WTC11 (cell line): ENCODE data around the gene KDR.

Experiments
- CREB1 ChIP-seq: sonication (generic); formaldehyde crosslinking; IDR thresholded peaks from 2 replicates; pipeline ENCODE4 v1.8.0; 2023; ENCODE audit warnings: mild to moderate bottlenecking, missing genetic modification reagents
- HMGA2 ChIP-seq: fragments of 250-450 bp; sonication (Bioruptor Pico); IDR thresholded peaks from 2 replicates; pipeline ENCODE4 v1.4.0; 2021; ENCODE audit warnings: mild to moderate bottlenecking, moderate library complexity
- NR1H2 ChIP-seq: sonication (generic); formaldehyde crosslinking; IDR thresholded peaks from 2 replicates; pipeline ENCODE4 v1.9.0; 2021; ENCODE audit warnings: mild to moderate bottlenecking, moderate library complexity, missing genetic modification reagents
- NR2C2 ChIP-seq: sonication (generic); formaldehyde crosslinking; IDR thresholded peaks from 2 replicates; pipeline ENCODE4 v1.8.0; 2022; ENCODE audit warnings: mild to moderate bottlenecking, missing genetic modification reagents
- SP1 ChIP-seq: sonication (generic); formaldehyde crosslinking; conservative IDR thresholded peaks from 2 replicates; pipeline ENCODE4 v1.8.1; 2022; ENCODE audit warnings: missing genetic modification reagents
- TEAD1 ChIP-seq: sonication (generic); formaldehyde crosslinking; IDR thresholded peaks from 2 replicates; pipeline ENCODE4 v1.8.0; 2022; ENCODE audit warnings: mild to moderate bottlenecking, missing genetic modification reagents
- TEAD4 ChIP-seq: sonication (generic); formaldehyde crosslinking; IDR thresholded peaks from 2 replicates; pipeline ENCODE4 v1.8.0; 2022; ENCODE audit warnings: mild to moderate bottlenecking, missing genetic modification reagents
- TF ChIP-seq, protein P1 (sequence below): fragments of 200-600 bp; IDR thresholded peaks from 2 replicates; pipeline ENCODE4 v1.8.0; 2022; ENCODE audit warnings: antibody characterized with exemption
- TF ChIP-seq, protein P2 (sequence below): sonication (generic); formaldehyde crosslinking; IDR thresholded peaks from 2 replicates; pipeline ENCODE4 v1.8.0; 2022; ENCODE audit warnings: mild to moderate bottlenecking, missing genetic modification reagents
- TF ChIP-seq, protein P3 (sequence below): sonication (generic); formaldehyde crosslinking; IDR thresholded peaks from 2 replicates; pipeline ENCODE4 v1.8.1; 2023; ENCODE audit warnings: mild to moderate bottlenecking, missing genetic modification reagents, moderate library complexity
- TF ChIP-seq, protein P4 (sequence below): sonication (generic); formaldehyde crosslinking; IDR thresholded peaks from 2 replicates; pipeline ENCODE4 v1.8.1; 2022; ENCODE audit warnings: low read depth, missing genetic modification reagents, borderline replicate concordance
- TF ChIP-seq, protein P5 (sequence below): sonication (generic); formaldehyde crosslinking; IDR thresholded peaks from 2 replicates; pipeline ENCODE4 v1.8.0; 2022; ENCODE audit warnings: mild to moderate bottlenecking, missing genetic modification reagents
- TF ChIP-seq, protein P6 (sequence below): sonication (generic); formaldehyde crosslinking; conservative IDR thresholded peaks from 2 replicates; pipeline ENCODE4 v1.8.1; 2023; ENCODE audit warnings: mild to moderate bottlenecking, low read depth, missing genetic modification reagents, moderate library complexity

DNA sequence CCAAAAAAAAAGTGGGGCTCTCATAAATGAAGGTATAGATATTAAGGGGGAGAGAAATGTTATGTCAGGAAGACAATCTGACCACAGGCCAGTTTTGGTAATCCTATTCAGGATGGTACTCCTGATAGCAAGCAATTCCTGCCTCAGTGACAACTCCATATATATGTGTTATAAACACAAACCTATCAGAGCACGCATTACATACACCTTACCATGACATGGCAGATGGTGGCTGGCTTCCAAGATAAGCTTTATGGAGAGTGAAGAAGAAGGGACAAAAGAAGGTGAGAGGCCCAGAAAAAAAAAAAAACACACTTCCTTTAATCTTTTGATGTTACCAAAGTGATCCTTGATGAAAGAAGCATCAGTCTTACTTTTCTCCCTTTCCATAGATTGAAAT is 29.5 kb upstream of the KDR start:
- TF ChIP-seq, protein P1, sequence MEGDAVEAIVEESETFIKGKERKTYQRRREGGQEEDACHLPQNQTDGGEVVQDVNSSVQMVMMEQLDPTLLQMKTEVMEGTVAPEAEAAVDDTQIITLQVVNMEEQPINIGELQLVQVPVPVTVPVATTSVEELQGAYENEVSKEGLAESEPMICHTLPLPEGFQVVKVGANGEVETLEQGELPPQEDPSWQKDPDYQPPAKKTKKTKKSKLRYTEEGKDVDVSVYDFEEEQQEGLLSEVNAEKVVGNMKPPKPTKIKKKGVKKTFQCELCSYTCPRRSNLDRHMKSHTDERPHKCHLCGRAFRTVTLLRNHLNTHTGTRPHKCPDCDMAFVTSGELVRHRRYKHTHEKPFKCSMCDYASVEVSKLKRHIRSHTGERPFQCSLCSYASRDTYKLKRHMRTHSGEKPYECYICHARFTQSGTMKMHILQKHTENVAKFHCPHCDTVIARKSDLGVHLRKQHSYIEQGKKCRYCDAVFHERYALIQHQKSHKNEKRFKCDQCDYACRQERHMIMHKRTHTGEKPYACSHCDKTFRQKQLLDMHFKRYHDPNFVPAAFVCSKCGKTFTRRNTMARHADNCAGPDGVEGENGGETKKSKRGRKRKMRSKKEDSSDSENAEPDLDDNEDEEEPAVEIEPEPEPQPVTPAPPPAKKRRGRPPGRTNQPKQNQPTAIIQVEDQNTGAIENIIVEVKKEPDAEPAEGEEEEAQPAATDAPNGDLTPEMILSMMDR, result no peak
- TF ChIP-seq TEAD4, result no peak
- TF ChIP-seq SP1, result no peak
- TF ChIP-seq, protein P2, sequence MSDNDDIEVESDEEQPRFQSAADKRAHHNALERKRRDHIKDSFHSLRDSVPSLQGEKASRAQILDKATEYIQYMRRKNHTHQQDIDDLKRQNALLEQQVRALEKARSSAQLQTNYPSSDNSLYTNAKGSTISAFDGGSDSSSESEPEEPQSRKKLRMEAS, result no peak
- no peak for TF ChIP-seq NR1H2 (CRISPR knock-in tag)
- TF ChIP-seq CREB1, result no peak
- TF ChIP-seq NR2C2, result no peak
- TF ChIP-seq, protein P3, sequence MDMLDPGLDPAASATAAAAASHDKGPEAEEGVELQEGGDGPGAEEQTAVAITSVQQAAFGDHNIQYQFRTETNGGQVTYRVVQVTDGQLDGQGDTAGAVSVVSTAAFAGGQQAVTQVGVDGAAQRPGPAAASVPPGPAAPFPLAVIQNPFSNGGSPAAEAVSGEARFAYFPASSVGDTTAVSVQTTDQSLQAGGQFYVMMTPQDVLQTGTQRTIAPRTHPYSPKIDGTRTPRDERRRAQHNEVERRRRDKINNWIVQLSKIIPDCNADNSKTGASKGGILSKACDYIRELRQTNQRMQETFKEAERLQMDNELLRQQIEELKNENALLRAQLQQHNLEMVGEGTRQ (CRISPR knock-in tag), result no peak
- TF ChIP-seq, protein P4, sequence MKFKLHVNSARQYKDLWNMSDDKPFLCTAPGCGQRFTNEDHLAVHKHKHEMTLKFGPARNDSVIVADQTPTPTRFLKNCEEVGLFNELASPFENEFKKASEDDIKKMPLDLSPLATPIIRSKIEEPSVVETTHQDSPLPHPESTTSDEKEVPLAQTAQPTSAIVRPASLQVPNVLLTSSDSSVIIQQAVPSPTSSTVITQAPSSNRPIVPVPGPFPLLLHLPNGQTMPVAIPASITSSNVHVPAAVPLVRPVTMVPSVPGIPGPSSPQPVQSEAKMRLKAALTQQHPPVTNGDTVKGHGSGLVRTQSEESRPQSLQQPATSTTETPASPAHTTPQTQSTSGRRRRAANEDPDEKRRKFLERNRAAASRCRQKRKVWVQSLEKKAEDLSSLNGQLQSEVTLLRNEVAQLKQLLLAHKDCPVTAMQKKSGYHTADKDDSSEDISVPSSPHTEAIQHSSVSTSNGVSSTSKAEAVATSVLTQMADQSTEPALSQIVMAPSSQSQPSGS (CRISPR knock-in tag), result no peak
- TF ChIP-seq, protein P5, sequence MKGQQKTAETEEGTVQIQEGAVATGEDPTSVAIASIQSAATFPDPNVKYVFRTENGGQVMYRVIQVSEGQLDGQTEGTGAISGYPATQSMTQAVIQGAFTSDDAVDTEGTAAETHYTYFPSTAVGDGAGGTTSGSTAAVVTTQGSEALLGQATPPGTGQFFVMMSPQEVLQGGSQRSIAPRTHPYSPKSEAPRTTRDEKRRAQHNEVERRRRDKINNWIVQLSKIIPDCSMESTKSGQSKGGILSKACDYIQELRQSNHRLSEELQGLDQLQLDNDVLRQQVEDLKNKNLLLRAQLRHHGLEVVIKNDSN (CRISPR knock-in tag), result no peak
- TF ChIP-seq TEAD1 (CRISPR knock-in tag), result no peak
- TF ChIP-seq HMGA2 (CRISPR knock-in tag), result no peak
- TF ChIP-seq, protein P6, sequence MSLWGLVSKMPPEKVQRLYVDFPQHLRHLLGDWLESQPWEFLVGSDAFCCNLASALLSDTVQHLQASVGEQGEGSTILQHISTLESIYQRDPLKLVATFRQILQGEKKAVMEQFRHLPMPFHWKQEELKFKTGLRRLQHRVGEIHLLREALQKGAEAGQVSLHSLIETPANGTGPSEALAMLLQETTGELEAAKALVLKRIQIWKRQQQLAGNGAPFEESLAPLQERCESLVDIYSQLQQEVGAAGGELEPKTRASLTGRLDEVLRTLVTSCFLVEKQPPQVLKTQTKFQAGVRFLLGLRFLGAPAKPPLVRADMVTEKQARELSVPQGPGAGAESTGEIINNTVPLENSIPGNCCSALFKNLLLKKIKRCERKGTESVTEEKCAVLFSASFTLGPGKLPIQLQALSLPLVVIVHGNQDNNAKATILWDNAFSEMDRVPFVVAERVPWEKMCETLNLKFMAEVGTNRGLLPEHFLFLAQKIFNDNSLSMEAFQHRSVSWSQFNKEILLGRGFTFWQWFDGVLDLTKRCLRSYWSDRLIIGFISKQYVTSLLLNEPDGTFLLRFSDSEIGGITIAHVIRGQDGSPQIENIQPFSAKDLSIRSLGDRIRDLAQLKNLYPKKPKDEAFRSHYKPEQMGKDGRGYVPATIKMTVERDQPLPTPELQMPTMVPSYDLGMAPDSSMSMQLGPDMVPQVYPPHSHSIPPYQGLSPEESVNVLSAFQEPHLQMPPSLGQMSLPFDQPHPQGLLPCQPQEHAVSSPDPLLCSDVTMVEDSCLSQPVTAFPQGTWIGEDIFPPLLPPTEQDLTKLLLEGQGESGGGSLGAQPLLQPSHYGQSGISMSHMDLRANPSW (CRISPR knock-in tag), result no peak
